Vagina (tissue), 2 donors: ENCODE measurements around the gene GMEB1. TPM values are rescaled to one million over a fixed set of nuclear protein-coding genes. Genes with fewer than 3 reads are reported as not detected.
"Not testable (repeated sequence)": the region's sequence is repeated elsewhere in the genome, so short reads cannot be mapped to it uniquely, and the experiment has no call there.

Experiments
- DNase-seq, 2 donors: peaks; one replicate each; pipeline ENCODE4 v3.0.0-alpha.2; 2017; ENCODE audit errors: extremely low spot score in 2 of 2
- H3K27ac ChIP-seq: fragments of 200-600 bp; sonication (generic); one replicate; pipeline ENCODE4 v1.5.1; 2019
- H3K27me3 ChIP-seq: fragments of 200-600 bp; sonication (generic); one replicate; pipeline ENCODE4 v1.5.1; 2019
- H3K36me3 ChIP-seq, 2 donors: fragments of 200-600 bp; sonication (generic); one replicate each; pipeline ENCODE4 v1.5.1; 2017 to 2019
- H3K4me1 ChIP-seq: fragments of 200-600 bp; sonication (generic); one replicate; pipeline ENCODE4 v1.5.1; 2019
- H3K4me3 ChIP-seq, 2 donors: fragments of 200-600 bp; sonication (generic); 1 replicate in 1 of 2; 2 replicates in 1 of 2; pipeline ENCODE4 v1.5.1; 2016 to 2019
- H3K9me3 ChIP-seq: fragments of 200-600 bp; sonication (generic); one replicate; pipeline ENCODE4 v1.5.1; 2019
- POLR2A ChIP-seq, 2 donors: fragments of 450-650 bp; IDR thresholded peaks; one replicate each; pipeline ENCODE4 v1.6.1; 2017; ENCODE audit warnings: antibody characterized with exemption in 2 of 2, mild to moderate bottlenecking in 2 of 2, moderate library complexity in 2 of 2
- POLR2AphosphoS5 ChIP-seq, 2 donors: sonication (generic); formaldehyde crosslinking; IDR thresholded peaks; one replicate each; pipeline ENCODE4 v1.9.0; 2017; ENCODE audit warnings: antibody characterized with exemption in 2 of 2, mild to moderate bottlenecking in 2 of 2, low read depth in 1 of 2; ENCODE audit not compliant: insufficient read depth in 1 of 2
- intact Hi-C: fragments of 100-400 bp; cut with DNase I; formaldehyde crosslinking; loops from one replicate; pipeline ENCODE4 v1.15.1; 2023
- total RNA-seq: library from RNA; depleted of rRNA; stranded (reverse); fragments of >200 nt; gene quantifications from one replicate; pipeline ENCODE4 v1.2.3, GENCODE V29; 2016
- TF ChIP-seq, protein P1 (sequence below), 3 experiments: fragments of 450-650 bp in 2 of 3; fragments of 200-600 bp in 1 of 3; sonication (generic) in 1 of 3; IDR thresholded peaks; one replicate each; pipeline ENCODE4 v1.5.1; 2017 to 2019; ENCODE audit warnings: antibody characterized with exemption in 3 of 3, mild to moderate bottlenecking in 2 of 3, moderate library complexity in 2 of 3

GMEB1 gene
- total RNA-seq, 1 donor from 2014 or later = 11.0 TPM

DNA sequence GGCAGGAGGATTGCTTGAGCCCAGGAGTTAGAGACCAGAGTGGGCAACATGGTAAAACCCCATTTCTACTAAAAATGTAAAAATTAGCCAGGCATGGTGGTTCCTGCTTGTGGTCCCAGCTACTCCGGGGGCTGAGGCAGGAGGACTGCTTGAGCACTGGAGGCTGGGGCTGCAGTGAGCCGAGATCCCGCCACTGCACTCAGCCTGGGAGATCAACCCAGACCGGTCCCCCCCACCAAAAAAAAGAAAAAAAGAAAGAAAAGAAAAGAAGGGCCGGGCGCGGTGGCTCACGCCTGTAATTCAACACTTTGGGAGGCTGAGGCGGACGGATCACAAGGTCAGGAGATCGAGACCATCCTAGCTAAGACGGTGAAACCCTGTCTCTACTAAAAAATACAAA, 1.8 kb upstream of the GMEB1 start:
- Histone ChIP-seq H3K4me3 (no peak overlapping the region), H3K9me3 (no peaks in the 10 kb centered on the region), H3K36me3 (no peaks in the 10 kb centered on the region), H3K27me3 (no peaks in the 10 kb centered on the region), H3K4me1 (peaks cover 23% of the 10 kb centered on the region), H3K27ac (no peak overlapping the region)
- intact Hi-C loops = no loop called here
- DNase-seq = no peak
- TF ChIP-seq POLR2AphosphoS5 (IDR thresholded peaks at IDR 0.05; ENCODE audit: insufficient read depth in 1 of 2, low read depth in 1 of 2) = no peak
- TF ChIP-seq, protein P1, sequence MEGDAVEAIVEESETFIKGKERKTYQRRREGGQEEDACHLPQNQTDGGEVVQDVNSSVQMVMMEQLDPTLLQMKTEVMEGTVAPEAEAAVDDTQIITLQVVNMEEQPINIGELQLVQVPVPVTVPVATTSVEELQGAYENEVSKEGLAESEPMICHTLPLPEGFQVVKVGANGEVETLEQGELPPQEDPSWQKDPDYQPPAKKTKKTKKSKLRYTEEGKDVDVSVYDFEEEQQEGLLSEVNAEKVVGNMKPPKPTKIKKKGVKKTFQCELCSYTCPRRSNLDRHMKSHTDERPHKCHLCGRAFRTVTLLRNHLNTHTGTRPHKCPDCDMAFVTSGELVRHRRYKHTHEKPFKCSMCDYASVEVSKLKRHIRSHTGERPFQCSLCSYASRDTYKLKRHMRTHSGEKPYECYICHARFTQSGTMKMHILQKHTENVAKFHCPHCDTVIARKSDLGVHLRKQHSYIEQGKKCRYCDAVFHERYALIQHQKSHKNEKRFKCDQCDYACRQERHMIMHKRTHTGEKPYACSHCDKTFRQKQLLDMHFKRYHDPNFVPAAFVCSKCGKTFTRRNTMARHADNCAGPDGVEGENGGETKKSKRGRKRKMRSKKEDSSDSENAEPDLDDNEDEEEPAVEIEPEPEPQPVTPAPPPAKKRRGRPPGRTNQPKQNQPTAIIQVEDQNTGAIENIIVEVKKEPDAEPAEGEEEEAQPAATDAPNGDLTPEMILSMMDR (IDR thresholded peaks at IDR 0.05) = no peak
- TF ChIP-seq POLR2A (IDR thresholded peaks at IDR 0.05) = no peak

DNA sequence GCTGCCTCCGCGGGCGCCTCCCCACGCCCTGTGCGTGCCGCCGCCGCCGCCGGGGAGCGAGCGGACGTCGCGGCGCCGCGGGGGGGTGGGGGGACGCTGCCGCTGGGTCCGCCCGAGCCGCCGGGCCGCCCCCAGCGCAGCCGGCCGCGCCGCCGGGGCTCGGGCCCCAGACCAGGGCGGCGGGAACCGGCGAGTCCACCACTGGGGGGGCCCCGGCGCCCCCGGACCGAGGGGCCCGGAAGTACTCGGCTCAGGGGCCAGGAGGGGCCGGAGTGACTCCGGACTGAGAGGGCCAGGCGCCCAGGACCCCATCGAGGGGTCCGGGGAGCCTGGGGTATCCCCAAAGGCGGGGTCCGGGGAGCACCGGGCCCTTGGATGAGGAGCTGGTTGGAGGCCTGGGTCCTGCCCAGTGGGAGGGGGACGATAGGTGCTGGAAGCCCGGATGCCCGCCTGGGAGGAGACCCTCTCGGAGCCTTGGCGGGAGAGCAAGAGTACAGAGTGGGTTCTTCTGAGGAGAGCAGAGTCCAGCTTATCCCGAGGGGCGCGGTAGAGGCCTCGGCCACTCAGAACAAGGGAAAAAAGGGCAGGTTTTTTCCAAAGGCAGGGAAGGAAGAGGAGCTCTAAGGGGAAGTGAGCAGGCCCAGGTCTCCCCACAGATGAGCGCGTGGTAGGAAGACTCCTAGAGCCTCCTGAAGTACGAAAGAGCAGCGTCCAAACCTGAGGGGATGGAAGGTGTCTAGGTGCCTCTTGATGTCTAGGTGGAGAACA, 556 bp downstream of the GMEB1 start:
- Histone ChIP-seq H3K27me3 (no peaks in the 10 kb centered on the region), H3K4me1 (peaks cover 23% of the 10 kb centered on the region), H3K36me3 (no peaks in the 10 kb centered on the region), H3K27ac (peak overlapping the region; percentile 98), H3K4me3 (peak overlapping the region; percentile 68 to 91), H3K9me3 (no peaks in the 10 kb centered on the region)
- DNase-seq = no peak
- intact Hi-C loops = no loop called here
- TF ChIP-seq POLR2A (IDR thresholded peaks at IDR 0.05) (peak in 1 of 2 donors; percentile 18), POLR2AphosphoS5 (IDR thresholded peaks at IDR 0.05; ENCODE audit: insufficient read depth in 1 of 2, low read depth in 1 of 2) (peak in 1 of 2 donors; percentile 29)
- TF ChIP-seq, protein P1 (IDR thresholded peaks at IDR 0.05) = no peak

DNA sequence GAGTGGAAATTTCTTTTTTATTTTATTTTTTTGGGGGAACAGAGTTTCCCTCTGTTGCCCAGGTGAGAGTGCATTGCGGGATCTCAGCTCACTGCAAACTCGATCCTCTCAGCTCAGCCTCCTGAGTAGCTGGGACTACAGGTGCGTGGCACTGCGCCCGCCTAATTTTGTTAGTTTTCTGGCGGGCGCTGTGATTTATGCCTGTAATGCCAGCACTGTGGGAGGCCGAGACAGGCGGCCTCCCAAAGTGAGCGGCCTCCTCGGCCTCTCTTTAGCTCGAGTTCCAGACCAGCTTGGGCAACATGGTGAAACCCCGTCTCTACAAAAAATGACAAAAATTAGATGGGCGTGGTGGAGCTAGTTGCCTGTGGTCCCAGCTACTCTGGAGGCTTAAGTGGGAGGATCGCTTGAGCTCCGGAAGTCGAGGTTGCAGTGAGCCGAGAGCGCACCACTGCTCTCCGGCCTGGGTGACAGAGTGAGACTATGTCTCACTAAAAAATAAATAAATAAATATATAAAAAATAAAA, 2.7 kb downstream of the GMEB1 start:
- H3K27me3 ChIP-seq = no peaks in the 10 kb centered on the region
- no peaks in the 10 kb centered on the region for H3K9me3 ChIP-seq
- TF ChIP-seq POLR2AphosphoS5 (IDR thresholded peaks at IDR 0.05; ENCODE audit: insufficient read depth in 1 of 2, low read depth in 1 of 2) = no peak
- TF ChIP-seq POLR2A (IDR thresholded peaks at IDR 0.05) = no peak
- TF ChIP-seq, protein P1 (IDR thresholded peaks at IDR 0.05) = no peak
- H3K27ac ChIP-seq = no peak overlapping the region
- no peak overlapping the region for H3K4me3 ChIP-seq
- H3K36me3 ChIP-seq = no peaks in the 10 kb centered on the region
- no peak for DNase-seq
- H3K4me1 ChIP-seq = peaks cover 23% of the 10 kb centered on the region
- intact Hi-C loops = no loop called here

DNA sequence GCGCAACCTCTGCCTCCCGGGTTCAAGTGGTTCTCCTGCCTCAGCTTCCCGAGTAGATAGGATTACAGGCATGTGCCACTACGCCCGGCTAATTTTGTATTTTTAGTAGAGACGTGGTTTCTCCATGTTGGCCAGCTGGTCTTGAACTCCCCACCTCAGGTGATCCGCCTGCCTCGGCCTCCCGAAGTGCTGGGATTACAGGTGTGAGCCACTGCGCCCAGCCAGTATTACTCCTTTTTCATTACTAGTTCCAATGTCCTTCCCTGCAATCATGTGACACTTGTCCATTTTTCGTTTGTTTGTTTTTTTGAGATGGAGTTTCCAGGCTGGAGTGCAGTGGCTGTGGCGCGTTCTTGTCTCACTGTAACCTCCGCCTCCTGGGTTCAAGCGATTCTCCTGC, 4.4 kb downstream of the GMEB1 start:
- H3K36me3 ChIP-seq, H3K4me3 ChIP-seq, DNase-seq, H3K9me3 ChIP-seq, H3K27ac ChIP-seq, H3K27me3 ChIP-seq, intact Hi-C loops: not testable (repeated sequence)
- H3K4me1 ChIP-seq = peaks cover 14% of the 10 kb centered on the region

DNA sequence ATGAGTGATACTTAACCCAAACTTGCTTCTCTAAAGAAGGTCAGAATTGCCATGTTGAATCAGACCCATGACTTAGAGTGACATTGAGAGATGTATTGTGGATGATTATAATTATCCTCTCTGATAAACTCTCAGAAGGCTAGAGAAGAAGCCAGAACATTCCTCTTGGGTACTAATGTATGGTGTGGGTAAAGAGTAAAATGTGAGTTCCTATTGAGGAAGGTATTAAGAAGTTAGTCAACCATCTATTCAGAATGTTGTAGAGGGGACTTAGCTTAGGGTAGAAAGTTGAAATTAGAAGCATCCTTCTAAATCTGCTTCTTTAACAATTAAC, 7.3 kb downstream of the GMEB1 start:
- no peaks in the 10 kb centered on the region for H3K9me3 ChIP-seq
- TF ChIP-seq, protein P1 (IDR thresholded peaks at IDR 0.05) = no peak
- TF ChIP-seq POLR2AphosphoS5 (IDR thresholded peaks at IDR 0.05; ENCODE audit: insufficient read depth in 1 of 2, low read depth in 1 of 2) (no peak), POLR2A (IDR thresholded peaks at IDR 0.05) (no peak)
- no peaks in the 10 kb centered on the region for H3K4me1 ChIP-seq
- H3K4me3 ChIP-seq = no peak overlapping the region
- no peak for DNase-seq
- H3K36me3 ChIP-seq = no peaks in the 10 kb centered on the region
- intact Hi-C loops = no loop called here
- no peaks in the 10 kb centered on the region for H3K27me3 ChIP-seq
- no peak overlapping the region for H3K27ac ChIP-seq
